HepG2 (cell line): ENCODE measurements around the gene ARL8A. TPM values are rescaled to one million over a fixed set of nuclear protein-coding genes. Genes with fewer than 3 reads are reported as not detected.
A peak's percentile ranks its signal among the peaks of the same experiment; 100 is the strongest.

Experiments
- BRCA1 ChIP-seq: sonication (generic); formaldehyde crosslinking; IDR thresholded peaks from 2 replicates; pipeline ENCODE4 v1.4.0; 2020; ENCODE audit warnings: missing genetic modification reagents
- GPN1 ChIP-seq: sonication (generic); formaldehyde crosslinking; IDR thresholded peaks from 2 replicates; pipeline ENCODE4 v1.5.1; 2020; ENCODE audit warnings: missing genetic modification reagents, borderline replicate concordance
- HDAC1 ChIP-seq: sonication (generic); formaldehyde crosslinking; IDR thresholded peaks from 2 replicates; pipeline ENCODE4 v1.5.1; 2020; ENCODE audit warnings: mild to moderate bottlenecking, missing genetic modification reagents
- HNRNPH1 ChIP-seq: fragments of 200-400 bp; formaldehyde crosslinking; optimal IDR thresholded peaks from 2 replicates; pipeline ENCODE3; 2017; ENCODE audit warnings: mild to moderate bottlenecking, low read depth, low read length
- HOXD1 ChIP-seq: sonication (generic); formaldehyde crosslinking; IDR thresholded peaks from 2 replicates; pipeline ENCODE4 v1.5.0; 2020; ENCODE audit warnings: missing genetic modification reagents
- SALL1 ChIP-seq: sonication (generic); formaldehyde crosslinking; IDR thresholded peaks from 2 replicates; pipeline ENCODE4 v1.8.0; 2022; ENCODE audit warnings: mild to moderate bottlenecking, missing genetic modification reagents
- ZFAT ChIP-seq: sonication (generic); formaldehyde crosslinking; conservative IDR thresholded peaks from 2 replicates; pipeline ENCODE4 v1.8.1; 2023; ENCODE audit warnings: missing genetic modification reagents, inconsistent platforms
- ZNF251 ChIP-seq: sonication (generic); formaldehyde crosslinking; IDR thresholded peaks from 2 replicates; pipeline ENCODE4 v1.9.0; 2021; ENCODE audit warnings: mild to moderate bottlenecking, missing genetic modification reagents
- ZNF296 ChIP-seq: sonication (generic); formaldehyde crosslinking; conservative IDR thresholded peaks from 2 replicates; pipeline ENCODE4 v1.5.0; 2020; ENCODE audit warnings: mild to moderate bottlenecking, missing genetic modification reagents
- ZNF564 ChIP-seq: sonication (generic); formaldehyde crosslinking; IDR thresholded peaks from 2 replicates; pipeline ENCODE4 v1.8.1; 2023; ENCODE audit warnings: mild to moderate bottlenecking, missing genetic modification reagents
- ZNF569 ChIP-seq: sonication (generic); formaldehyde crosslinking; IDR thresholded peaks from 2 replicates; pipeline ENCODE4 v1.5.0; 2020; ENCODE audit warnings: mild to moderate bottlenecking, missing genetic modification reagents, moderate library complexity, borderline replicate concordance
- ZNF691 ChIP-seq: sonication (generic); formaldehyde crosslinking; IDR thresholded peaks from 2 replicates; pipeline ENCODE4 v1.4.0; 2020; ENCODE audit warnings: missing genetic modification reagents, low read depth, mild to moderate bottlenecking, borderline replicate concordance
- ZNF740 ChIP-seq: sonication (generic); formaldehyde crosslinking; IDR thresholded peaks from 2 replicates; pipeline ENCODE4 v1.4.0; 2020; ENCODE audit warnings: missing genetic modification reagents
- ZNF749 ChIP-seq: sonication (generic); formaldehyde crosslinking; IDR thresholded peaks from 2 replicates; pipeline ENCODE4 v1.8.0; 2022; ENCODE audit warnings: mild to moderate bottlenecking, missing genetic modification reagents, moderate library complexity, borderline replicate concordance
- ZNF781 ChIP-seq: sonication (generic); formaldehyde crosslinking; IDR thresholded peaks from 2 replicates; pipeline ENCODE4 v1.5.1; 2020; ENCODE audit warnings: borderline replicate concordance, mild to moderate bottlenecking, missing genetic modification reagents; ENCODE audit errors: not compliant biosample characterization
- polyA plus RNA-seq, 8 experiments: library from polyadenylated mRNA; depleted of rRNA in 3 of 8; stranded (reverse) in 7 of 8; unstranded in 1 of 8; fragments of >200 nt; fragmentation: Illumina TruSeq in 4 of 8; extraction: Trizol in 4 of 8; gene quantifications; 2 replicates each; pipeline versions ENCODE4 v1.2.1 to v1.2.3, GENCODE V29; 2011 to 2016; ENCODE audit warnings: low read depth in 4 of 8, missing spikeins in 1 of 8, mixed read lengths in 1 of 8; ENCODE audit not compliant: insufficient read depth in 1 of 8
- total RNA-seq, 5 experiments: library from RNA; depleted of rRNA; stranded (reverse); fragments of >200 nt; fragmentation: Illumina TruSeq; extraction: Trizol; gene quantifications; 2 replicates each; pipeline ENCODE4 v1.2.3, GENCODE V29; 2016; ENCODE audit warnings: low read depth in 1 of 5
- TF ChIP-seq, protein P1 (sequence below): sonication (generic); formaldehyde crosslinking; IDR thresholded peaks from 2 replicates; pipeline ENCODE4 v1.4.0; 2020; ENCODE audit warnings: mild to moderate bottlenecking, missing genetic modification reagents
- TF ChIP-seq, protein P2 (sequence below): IDR thresholded peaks from 2 replicates; pipeline ENCODE4 v1.6.1; 2016; ENCODE audit warnings: missing biosample characterization, missing genetic modification reagents, low read depth

Gene ARL8A
- total and polyA plus RNA-seq, 2 of the 13 experiments (the other 11 are each of a cell fraction or from before 2014, with no cell fraction given), result 2.7 to 23.4 TPM

DNA sequence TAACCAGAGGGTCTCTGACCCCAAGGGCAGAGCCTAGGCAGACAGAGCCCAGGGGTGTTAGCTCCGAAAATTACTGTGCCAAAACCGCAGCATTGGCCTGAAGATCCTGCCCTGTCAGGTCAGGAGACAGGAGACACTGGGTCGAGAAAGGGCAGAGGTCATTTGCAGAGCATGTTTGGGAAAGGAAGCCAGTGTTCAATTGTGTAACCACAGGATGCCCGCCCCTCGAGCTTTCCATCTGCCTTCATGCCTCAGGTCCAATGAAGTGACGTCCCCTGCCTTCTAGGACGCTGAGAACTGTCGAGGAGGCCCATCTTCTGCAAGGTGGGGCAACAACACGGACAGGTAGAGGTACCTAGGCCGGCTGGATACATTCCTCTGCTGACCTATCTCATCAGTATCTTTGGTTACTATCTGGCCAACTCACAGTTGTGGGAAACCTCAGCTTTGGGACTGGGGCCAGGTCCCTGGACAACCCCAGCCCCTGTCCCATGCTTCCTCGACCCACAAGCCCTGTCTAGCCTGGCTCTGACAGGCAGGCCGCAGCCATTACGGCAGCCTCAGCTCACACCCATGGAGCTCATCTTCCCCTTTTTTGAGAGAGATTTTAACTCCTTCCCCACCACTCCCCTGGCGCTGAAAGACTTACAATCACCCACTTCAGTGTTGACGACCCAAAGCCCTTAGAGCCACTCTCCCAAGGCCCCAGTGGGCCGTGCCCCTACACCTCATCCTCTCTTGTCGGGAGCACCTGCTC is 1.3 kb downstream of the ARL8A start (continued):
- TF ChIP-seq ZNF740 (CRISPR knock-in tag) (no peak), ZNF749 (CRISPR knock-in tag) (0 out of 2 replicates have a peak, but pooled peaks have one; percentile 49), HDAC1 (CRISPR knock-in tag) (peak; percentile 51; the same call in 1 of the 2 replicates), HNRNPH1 (no peak), ZNF564 (CRISPR knock-in tag) (peak; percentile 72; the same call in 1 of the 2 replicates), ZFAT (CRISPR knock-in tag) (no peak), ZNF296 (CRISPR knock-in tag) (no peak), SALL1 (CRISPR knock-in tag) (peak; percentile 67; the same call in 1 of the 2 replicates), HOXD1 (CRISPR knock-in tag) (no peak), ZNF691 (CRISPR knock-in tag) (peak; percentile 50; the same call in 1 of the 2 replicates), BRCA1 (CRISPR knock-in tag) (no peak), ZNF251 (CRISPR knock-in tag) (no peak), ZNF781 (CRISPR knock-in tag) (peak; percentile 38), ZNF569 (no peak), GPN1 (no peak)
- TF ChIP-seq, protein P1, sequence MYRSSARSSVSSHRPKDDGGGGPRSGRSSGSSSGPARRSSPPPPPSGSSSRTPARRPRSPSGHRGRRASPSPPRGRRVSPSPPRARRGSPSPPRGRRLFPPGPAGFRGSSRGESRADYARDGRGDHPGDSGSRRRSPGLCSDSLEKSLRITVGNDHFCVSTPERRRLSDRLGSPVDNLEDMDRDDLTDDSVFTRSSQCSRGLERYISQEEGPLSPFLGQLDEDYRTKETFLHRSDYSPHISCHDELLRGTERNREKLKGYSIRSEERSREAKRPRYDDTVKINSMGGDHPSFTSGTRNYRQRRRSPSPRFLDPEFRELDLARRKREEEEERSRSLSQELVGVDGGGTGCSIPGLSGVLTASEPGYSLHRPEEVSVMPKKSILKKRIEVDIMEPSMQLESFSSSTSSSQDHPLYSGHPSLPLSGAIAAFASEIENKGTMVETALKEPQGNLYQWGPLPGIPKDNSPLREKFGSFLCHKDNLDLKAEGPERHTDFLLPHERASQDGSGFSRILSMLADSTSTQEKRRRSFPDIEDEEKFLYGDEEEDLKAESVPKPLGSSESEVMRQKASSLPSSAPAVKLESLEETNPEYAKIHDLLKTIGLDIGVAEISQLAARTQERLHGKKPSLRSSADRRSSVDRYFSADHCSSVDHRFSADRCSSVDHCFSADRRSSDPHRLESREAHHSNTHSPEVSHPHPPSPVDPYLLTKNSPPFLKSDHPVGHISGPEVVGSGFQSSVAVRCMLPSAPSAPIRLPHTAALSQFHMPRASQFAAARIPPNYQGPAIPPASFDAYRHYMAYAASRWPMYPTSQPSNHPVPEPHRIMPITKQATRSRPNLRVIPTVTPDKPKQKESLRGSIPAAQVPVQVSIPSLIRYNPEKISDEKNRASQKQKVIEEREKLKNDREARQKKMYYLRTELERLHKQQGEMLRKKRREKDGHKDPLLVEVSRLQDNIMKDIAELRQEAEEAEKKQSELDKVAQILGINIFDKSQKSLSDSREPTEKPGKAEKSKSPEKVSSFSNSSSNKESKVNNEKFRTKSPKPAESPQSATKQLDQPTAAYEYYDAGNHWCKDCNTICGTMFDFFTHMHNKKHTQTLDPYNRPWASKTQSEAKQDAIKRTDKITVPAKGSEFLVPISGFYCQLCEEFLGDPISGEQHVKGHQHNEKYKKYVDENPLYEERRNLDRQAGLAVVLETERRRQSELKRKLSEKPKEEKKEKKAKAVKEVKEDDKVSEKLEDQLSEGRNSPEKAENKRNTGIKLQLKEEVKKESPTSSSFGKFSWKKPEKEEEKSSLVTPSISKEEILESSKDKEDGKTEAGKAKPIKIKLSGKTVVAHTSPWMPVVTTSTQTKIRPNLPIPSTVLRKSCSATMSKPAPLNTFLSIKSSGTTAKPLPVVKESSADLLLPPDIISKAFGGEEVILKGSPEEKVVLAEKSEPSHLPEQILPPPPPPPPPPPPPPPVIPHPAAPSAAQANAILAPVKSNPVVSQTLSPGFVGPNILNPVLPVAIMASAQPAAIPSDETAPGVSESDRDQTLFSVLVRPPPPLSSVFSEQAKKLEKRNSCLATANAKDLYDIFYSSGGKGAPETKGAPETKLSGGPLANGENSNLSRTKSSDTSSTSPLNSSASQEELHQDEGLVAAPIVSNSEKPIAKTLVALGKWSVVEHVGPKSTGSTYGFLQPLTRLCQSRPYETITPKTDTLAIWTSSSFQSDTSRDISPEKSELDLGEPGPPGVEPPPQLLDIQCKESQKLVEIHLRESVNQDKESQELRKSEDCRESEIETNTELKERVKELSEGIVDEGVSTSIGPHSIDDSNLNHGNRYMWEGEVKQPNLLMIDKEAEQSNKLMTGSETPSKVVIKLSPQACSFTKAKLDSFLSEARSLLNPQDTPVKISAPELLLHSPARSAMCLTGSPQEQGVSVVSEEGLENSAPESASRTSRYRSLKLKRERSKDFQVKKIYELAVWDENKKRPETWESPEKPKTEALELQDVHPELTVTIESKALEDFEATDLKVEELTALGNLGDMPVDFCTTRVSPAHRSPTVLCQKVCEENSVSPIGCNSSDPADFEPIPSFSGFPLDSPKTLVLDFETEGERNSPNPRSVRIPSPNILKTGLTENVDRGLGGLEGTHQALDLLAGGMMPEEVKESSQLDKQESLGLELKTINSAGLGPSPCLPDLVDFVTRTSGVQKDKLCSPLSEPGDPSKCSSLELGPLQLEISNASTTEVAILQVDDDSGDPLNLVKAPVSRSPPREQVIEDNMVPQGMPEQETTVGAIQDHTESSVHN (CRISPR knock-in tag), result 0 out of 2 replicates have a peak, but pooled peaks have one; percentile 5
- TF ChIP-seq, protein P2, sequence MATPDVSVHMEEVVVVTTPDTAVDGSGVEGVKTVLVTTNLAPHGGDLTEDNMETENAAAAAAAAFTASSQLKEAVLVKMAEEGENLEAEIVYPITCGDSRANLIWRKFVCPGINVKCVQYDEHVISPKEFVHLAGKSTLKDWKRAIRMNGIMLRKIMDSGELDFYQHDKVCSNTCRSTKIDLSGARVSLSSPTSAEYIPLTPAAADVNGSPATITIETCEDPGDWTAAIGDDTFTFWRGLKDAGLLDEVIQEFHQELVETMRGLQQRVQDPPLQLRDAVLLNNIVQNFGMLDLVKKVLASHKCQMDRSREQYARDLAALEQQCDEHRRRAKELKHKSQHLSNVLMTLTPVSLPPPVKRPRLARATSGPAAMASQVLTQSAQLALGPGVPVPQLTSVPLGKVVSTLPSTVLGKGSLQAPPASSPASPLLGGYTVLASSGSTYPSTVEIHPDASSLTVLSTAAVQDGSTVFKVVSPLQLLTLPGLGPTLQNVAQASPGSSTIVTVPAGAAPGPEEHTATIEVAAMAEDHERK (CRISPR knock-in tag), result no peak
